Hepatic stellate cell (primary cell): Measurements from ENCODE around the gene SMC3.
"Not testable (repeated sequence)": the region's sequence is repeated elsewhere in the genome, so short reads cannot be mapped to it uniquely, and the experiment has no call there.

ENCODE experiments used
- DNase-seq: peaks from one replicate; pipeline ENCODE4 v3.0.0; 2011; ENCODE audit warnings: low spot score

The SMC3 gene

DNA sequence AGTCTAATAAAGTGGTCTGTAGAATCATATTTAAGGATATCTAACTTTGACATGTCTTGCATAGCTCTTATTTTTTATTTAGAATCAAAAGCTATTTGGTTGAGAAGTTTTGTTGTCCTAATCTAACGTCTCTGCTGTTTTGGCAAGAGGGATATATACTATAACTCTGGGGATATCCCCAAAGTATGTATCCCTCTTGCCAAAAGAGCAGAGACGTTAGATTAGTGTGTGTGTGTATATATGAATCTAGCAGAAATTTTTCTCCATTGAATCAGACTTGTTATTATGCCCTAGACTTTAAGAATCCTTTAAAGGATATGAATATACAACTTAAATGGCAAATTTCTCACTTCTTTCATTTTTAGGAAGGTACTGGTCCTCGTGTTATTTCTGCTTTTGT, 9.6 kb downstream of the SMC3 start:
- DNase-seq = no peak

- no peak for DNase-seq
Measured at GRCh38 chr10:110584006-110584405, 16.5 kb downstream of the SMC3 start.

DNA sequence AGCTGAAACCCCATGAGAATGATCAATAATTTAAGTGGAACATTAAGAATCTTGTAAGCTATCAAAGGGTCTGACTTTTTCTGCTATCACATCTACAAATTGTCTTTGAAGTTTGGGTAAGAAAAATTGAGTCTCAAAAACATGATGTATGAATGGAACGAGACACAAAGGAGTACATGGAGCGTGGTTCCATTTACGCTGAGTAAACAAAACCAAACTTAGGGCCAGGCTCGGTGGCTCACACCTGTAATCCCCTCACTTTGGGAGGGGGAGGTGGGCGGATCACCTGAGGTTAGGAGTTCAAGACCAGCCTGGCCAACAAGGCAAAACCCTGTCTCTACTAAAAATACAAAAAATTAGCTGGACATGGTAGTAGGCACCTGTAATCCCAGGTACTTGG, 24.3 kb downstream of the SMC3 start:
- DNase-seq = no peak

- no peak for DNase-seq
Measured at GRCh38 chr10:110597476-110597875, 30.0 kb downstream of the SMC3 start.

GRCh38 chr10:110600487-110601101, 33.1 kb downstream of the SMC3 start:
- DNase-seq = peak; percentile 18

DNA sequence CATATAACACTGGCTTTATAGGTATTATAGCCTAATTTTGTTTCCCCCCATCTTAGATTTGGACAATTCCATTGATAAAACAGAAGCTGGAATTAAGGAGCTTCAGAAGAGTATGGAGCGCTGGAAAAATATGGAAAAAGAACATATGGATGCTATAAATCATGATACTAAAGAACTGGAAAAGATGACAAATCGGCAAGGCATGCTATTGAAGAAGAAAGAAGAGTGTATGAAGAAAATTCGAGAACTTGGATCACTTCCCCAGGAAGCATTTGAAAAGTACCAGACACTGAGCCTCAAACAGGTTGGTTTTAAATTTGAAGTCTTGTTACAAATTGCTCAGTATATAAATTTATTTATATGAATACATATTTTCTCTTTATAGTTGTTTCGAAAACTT, 34.1 kb downstream of the SMC3 start:
- DNase-seq = no peak

GRCh38 chr10:110608087-110608486, 40.6 kb downstream of the SMC3 start:
- DNase-seq = no peak

DNA sequence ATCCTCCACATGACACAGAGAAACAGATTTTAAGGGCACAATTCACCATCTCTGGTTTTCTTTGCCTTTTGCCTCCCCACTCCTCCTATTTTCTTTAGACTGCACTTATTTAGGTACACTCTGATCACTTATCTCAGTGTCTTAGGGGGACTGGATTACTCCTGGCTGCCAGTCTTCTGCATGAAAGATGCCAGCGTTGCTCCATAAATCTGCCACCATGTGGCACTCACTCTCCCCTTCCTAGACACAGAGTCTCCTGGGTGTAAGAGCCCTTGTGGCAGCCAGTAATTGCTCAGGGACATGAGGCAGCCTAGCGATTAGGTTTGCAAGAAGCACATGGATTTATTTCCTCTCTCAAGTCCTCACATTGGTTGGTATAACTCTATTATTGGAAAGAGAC, 42.1 kb downstream of the SMC3 start:
- DNase-seq = no peak

- DNase-seq = peak; percentile 46
Measured at GRCh38 chr10:110610308-110610774, 42.8 kb downstream of the SMC3 start.

DNA sequence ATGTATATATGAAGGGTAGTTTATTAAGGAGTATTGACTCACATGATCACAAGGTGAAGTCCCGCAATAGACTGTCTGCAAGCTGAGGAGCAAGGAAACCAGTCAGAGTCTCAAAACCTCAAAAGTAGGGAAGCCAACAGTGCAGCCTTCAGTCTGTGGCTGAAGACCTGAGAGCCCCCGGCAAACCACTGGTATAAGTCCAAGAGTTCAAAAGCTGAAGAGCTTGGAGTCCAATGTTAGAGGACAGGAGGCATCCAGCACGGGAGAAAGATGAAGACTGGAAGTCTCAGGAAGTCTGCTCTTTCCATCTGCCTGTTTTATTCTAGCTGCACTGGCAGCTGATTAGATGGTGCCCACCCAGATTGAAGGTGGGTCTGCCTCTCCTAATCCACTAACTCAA, 43.3 kb downstream of the SMC3 start:
- not testable (repeated sequence) for DNase-seq

DNA sequence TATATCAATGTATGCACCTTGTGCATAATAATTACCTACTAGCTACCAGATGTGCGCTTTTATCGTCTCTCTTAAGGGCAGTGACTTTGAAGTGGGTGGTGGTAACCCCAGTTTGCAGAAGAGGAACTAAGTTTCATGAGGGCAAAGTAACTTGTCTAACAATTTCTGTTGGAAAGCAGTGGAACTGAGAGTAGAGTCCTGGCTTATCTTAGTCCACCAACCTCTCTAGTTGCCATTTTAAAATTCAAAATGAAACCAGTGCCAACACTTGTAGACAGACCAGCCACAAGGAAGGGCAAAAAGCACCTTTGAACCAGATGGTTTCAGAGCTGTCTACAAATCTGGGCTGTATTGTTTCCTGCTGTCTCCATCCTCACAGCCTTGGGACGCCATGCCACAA, 44.6 kb downstream of the SMC3 start:
- DNase-seq = no peak

GRCh38 chr10:110612629-110613028, 45.1 kb downstream of the SMC3 start:
- DNase-seq = no peak

DNA sequence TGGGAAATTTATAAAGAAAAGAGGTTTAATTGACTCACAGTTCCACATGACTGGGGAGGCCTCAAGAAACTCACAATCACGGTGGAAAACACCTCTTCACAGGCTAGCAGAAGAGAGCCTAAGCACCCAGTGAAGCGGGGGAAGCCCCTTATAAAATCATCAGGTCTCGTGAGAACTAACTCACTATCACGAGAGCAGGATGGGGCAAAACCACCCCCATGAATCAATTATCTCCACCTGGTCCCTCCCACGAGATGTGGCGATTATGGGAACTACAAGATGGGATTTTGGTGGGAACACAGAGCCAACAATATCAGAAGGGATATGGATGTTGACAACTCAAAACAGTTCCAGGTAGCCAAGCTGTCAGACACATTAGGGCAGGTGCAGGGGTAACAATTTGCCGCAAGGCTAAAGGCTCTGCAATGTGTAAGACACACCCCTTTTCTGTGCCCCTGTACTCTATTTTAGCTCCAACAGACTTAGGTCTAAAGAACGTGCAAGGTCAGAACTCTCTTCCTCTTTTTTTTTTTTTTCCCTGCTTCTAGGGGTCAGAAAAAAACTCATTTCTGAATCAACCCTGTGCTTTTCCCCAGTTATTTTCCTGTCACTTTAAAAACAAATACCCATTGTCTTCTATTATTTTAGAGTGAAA, 46.0 kb downstream of the SMC3 start:
- DNase-seq = no peak

GRCh38 chr10:110613996-110614495, 46.6 kb downstream of the SMC3 start:
- no peak for DNase-seq

- DNase-seq = no peak
Measured at GRCh38 chr10:110615057-110615747, 47.7 kb downstream of the SMC3 start.

GRCh38 chr10:110616493-110617033, 49.1 kb downstream of the SMC3 start:
- no peak for DNase-seq

DNA sequence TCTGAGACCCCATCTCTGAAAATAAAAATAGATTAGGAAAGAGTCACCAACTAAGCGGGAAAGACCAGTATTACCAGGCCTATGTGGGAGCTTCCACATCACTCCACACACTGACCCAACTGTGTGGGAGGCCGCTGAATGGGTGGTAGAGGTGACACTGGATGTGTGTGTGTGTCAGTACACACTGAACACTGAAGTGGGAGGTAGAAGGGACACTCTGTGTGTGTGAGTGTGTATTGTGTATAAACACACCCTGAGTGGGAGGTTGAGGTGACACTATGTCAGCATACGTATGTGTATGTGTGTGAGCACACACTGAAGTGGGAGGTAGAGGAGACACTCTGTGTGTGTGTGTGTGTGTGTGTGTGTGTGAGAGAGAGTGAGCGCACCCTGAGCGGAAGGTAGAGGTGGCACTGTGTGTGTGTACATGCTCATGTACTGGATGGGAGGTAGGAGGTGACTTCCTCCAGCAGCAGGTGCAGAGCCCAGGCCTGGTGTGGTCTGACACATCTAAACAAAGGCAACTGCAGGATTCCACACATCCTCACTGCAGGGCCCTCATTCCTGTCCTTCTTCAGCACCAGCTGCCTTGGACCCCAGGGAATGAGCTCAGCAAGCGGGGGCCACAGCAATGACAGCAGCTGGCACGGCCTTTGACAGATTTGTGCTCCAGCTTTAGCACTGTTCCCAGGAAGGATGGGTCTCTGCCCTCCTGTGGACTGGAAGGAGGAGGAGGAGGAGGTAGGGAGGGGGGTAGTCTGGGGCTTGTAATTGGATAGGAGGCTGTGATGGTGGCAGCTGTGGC, 50.1 kb downstream of the SMC3 start:
- DNase-seq = no peak

DNA sequence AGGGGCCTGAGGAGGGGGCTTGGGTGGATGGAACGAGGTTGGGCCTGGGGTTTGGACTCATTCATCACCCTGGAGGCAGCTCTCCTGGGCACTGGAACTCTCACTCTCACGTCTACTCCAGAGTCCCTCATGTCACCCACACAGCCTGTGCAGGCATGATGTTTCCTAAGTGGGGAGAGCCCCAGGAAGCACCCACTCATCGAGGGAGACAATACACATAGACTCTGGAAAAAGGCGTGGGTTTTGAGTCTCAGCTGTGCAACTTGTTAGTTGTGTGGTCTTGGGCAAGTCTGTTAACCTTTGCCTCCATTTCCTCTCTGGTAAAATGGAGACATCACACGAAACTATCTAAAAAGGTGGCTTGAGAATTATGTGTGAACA, 50.7 kb downstream of the SMC3 start:
- DNase-seq = no peak

GRCh38 chr10:110619514-110620397, 52.3 kb downstream of the SMC3 start:
- DNase-seq = no peak

GRCh38 chr10:110620398-110620719, 52.9 kb downstream of the SMC3 start:
- no peak for DNase-seq

- not testable (repeated sequence) for DNase-seq
Measured at GRCh38 chr10:110623316-110623715, 55.8 kb downstream of the SMC3 start.
